HK-2 (cell line): Measurements from ENCODE around the gene SLC17A7.

Experiments used
- DNase-seq: peaks from one replicate; pipeline ENCODE4 v3.0.0-alpha.2; 2018; ENCODE audit not compliant: unreplicated experiment

The SLC17A7 gene

DNA sequence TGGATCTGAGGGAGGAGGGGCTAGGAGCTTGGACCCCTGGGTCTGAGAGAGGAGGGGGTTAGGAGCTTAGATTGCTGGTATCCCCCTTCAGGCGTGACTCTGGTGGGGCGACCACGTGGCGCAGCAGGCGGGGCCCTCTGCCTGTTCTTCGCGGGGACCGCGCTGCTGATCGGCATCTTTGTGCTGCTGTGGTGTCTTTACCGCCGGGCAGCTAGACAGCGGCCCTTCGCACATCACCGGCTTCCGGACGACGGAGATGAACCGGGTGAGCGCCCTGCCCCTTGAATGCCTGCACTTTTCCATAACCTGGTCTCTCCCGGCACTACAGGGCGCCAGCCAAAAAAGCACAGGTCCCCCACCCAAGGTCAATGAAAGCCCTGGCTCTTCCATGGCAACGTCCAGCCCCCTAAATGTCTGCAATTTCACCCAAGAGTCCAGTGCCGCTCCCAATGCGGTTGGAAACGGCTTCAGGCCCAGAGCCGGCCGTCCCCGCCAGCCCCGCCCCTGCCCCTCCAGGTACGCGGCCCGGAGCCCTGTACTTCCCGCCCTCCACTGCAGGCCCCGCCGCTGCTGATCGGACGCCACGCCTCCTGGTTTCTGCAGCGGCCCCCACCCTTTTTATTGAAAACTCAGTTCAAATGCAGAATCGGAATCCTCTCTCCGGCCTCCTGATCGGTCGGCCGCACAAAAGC is 13.3 kb downstream of the SLC17A7 start:
- peak; percentile 41 for DNase-seq

DNA sequence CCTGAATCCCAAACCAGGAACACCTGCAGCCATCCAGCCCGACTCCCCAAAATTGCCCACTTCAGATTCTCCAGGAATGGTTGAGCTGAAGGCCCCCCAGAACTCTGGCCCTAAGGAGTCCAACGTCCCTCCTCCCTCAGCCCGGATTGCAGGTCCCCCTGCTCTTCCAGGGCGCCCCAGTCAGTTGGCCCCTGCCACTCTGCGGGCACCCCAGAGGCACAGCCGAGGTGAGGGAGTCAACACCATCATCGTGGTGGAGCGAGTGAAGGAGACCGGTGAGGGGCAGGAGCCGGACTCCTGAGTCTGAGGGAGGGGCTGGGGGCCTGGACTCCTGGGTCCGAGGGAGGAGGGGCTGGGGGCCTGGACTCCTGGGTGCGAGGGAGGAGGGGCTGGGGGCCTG is 14.0 kb downstream of the SLC17A7 start:
- no peak for DNase-seq

DNA sequence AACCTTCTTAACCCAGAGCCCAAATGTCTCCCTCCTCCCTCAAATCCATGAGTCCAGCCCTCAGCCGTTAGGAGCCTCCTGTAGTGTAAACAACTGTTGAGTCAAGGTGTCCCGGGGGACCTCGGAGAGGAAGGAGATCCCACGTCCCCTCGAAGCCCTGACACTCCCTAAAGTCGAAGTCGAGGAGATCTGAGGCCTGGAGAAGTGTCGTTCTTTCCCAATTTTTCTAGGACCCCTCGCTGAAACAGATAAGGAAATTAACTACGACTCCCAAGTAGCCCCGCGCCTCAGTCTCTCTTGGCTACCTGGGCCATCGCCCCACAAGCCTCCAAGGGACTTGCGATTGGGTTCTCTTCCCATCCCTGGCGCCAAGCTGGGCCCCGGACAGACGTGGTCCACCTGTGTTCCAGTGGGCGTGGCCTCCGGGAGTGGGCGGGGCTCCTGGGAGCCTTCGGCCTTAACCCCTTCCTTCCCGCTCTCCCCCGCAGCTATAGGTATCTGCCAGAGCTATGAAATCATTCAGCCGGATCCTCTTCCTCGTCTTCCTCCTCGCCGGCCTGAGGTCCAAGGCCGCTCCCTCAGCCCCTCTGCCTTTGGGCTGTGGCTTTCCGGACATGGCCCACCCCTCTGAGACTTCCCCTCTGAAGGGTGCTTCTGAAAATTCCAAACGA is 15.3 kb downstream of the SLC17A7 start:
- DNase-seq = no peak

DNA sequence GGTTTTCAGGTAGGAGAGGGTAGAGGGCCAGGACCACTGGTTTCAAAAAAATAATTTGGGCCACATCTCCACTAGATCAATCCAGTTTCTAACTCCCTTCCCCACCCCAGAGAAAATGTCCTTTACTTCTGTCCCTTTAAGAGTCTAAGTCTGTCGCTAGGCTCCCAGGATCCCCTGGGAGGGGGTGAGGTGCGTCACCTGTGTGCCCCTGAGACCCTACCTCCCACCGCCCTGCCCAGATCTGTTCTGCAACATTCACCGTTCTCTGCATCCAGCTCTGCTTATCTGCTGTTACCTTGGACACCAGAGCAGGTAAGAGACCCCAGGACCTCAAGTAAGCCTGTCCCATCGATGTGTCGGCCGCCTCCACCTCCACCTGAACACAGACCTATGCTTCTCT is 16.1 kb downstream of the SLC17A7 start, which contains the start of gene GFY:
GFY (plus strand) TSS at position 211 of the 400 bp plus-strand sequence. CDS start 1,043 bp downstream, outside the sequence.
- DNase-seq = no peak

DNA sequence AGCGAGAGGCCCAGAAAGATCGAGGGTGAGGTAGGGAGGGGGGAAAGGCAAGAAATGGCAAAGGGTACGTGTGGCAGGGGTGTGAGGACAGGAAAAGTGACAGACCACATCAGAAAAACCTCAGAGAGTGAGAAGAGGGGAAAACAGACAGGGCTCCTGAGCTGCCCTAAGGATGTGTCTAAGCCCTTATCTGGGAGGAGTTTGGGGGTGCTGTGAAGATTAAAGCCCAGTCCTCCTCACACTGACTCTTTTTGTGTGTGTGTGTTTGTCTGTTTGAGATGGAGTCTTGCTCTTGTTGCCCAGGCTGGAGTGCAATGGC is 17.4 kb downstream of the SLC17A7 start:
- DNase-seq = no peak

DNA sequence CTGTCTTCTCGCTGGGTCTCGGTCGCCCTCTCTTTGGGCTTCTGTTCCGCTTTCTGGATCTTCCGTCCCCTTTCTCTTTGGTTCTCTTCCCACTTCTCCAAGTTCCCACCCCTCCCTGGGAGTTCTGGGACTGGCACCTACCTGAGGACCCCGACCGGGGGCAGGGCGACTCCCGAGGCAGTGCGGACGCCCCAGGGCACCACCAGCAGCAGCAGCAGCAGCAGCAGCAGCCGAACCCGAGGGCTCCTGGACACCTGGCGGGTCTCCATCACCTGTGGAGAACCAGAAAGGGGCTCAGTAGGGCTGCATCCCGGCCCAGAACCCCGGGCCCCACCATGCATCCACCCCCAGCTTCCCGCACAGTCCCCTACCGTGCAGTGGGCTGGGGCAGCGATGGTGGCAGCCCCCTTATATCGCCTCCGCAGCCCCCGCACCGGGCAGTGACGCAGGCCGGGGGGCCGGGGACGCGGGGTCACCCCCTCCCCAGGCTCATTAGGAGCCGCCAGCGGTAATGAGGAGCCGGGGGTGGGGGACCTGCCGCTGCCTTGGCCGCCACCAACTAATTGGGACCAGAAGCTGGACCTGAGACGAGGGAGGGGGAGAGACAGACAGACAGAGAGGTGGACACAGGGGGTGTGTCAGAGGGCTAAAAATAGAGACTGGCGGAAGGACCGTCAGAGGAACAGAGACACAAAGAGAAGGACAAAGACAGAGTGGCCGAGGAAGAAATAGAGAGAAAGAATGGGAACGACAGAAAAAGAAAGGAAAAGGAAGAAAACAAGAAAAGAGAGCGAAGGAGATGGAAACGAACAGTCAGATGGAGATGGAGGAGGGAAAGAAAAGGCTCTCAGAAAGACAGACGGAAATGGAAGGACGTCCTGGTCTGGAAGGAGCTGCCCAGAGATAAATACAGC is 18.0 kb downstream of the SLC17A7 start, which contains the start of gene PTH2:
PTH2 (minus strand) TSS at position 371 of the 914 bp plus-strand sequence; CDS start at position 269, 102 bp downstream.
- DNase-seq = no peak

DNA sequence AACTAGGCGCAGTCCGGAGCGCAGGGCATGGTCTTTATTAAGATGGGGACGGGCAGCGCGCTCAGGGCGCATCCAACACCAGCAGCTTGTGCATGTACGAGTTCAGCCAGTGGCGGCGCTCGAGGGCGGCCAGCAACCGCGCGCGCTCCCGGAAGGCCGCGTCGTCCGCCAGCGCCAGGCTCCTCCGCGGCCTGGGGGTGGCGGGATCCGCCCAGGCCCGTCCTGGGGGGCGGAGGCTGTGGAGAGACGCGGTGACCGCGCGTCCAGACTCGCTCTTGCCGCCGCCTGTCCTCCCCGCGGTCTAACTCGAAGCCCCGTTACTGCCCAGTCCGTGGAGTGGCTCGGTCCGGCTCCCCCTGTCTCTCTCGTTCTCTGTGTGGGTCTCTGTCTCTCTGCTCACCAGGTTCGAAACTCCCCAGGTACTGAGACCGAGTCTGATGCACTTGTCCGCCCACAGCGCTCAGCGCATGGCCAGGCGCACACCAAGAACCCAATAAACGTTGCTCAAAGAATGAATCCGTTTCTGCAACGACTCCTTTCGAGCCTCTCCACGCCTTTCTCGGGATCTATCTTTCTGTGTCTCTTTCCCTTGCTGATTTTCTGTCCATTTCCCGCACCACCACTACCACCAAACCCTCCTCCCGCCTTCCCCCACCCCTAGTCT is 18.8 kb downstream of the SLC17A7 start:
- no peak for DNase-seq

DNA sequence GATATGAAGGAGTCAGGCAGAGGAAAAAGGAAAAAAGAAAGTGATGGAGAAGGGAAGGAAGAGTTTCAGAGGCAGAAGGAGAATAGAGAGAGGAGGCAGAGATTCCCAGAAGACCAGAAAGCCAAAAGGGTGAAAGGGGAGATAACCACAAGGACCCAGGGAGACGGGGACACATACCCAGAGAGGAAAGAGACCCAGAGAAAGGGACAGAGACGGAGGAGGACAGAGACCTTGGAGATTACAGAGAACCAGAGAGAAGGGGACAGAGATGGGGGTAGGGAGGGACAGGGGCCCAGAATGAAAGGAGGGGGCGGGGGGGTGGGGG is 19.5 kb downstream of the SLC17A7 start:
- no peak for DNase-seq

DNA sequence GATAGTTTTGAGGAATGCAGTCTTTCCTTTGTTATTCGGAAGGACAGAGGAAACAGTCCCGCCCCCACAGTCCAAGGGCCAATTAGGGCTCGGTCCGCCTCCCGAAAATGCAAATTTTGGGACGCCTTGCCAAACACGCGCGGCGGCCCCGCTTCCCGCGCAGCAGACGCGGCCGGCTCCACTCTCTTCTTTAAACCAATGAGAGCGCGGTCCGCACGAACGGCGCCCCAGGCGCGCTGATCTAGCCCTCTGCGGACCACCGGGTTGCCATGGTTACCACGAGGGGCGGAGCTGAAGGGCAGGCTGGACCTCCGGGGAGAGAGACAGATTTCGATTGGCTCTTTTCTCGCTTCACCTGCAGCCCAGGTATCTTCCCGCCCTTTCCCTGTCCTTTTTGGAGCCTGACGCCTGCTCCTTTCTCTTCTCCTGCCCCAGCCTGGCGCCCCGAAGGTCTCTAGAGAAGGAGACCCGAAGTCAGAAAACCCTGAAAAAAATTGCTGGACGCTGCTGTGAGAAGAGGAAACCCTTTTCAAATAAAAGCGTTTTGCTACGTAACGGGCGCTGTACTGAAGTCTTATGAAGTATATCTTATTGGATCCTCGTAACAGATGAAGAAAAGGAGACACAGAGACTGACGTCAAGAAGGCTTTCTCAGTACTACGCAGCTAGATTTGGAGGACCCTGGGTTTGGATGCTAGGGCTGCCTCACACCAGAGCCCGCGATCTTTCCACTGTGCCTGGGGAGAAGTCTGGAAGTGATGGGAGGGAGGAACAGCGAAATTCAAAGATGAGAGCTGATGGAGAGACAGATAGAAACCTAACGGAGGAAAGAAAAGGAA is 20.1 kb downstream of the SLC17A7 start:
- no peak for DNase-seq

DNA sequence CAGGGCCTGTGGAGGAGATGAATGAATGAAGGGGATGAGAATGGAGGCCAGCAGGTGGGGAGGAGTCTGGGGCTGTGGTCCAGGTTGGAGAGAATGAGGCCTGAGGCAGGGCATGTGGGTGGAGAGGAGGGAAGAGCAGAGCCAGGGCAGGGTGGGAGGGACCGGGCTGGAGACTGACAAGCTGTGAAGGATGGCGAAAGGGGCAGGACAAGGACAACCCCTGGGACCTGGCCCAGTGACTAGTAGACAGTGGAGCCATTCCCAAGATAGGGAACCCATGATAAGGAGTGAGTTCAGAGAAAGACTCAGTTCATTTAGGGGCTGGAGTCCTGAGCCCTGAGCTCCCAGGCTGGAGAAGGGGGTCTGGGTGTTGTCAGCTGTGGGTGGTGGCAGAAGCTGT is 21.1 kb downstream of the SLC17A7 start:
- DNase-seq = no peak

DNA sequence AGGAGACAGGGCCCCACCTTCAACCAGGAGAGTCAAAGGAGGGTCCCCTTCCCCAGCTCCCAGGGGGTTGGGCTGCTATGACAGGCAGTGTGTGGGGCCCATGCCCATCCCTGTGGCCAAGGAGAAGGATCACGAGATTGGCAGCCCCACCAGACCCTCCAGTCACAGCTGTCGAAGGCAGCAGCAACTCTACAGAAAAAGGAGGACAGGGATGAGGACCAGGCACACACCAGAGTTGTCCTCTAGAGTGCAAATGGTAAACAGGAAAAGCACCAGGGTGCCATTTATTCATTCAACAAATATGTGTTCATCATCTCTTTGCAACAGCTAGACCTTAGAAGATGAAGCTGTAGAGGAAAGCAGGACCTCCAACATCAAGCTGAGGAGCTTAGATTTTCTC is 22.2 kb downstream of the SLC17A7 start:
- DNase-seq = no peak

DNA sequence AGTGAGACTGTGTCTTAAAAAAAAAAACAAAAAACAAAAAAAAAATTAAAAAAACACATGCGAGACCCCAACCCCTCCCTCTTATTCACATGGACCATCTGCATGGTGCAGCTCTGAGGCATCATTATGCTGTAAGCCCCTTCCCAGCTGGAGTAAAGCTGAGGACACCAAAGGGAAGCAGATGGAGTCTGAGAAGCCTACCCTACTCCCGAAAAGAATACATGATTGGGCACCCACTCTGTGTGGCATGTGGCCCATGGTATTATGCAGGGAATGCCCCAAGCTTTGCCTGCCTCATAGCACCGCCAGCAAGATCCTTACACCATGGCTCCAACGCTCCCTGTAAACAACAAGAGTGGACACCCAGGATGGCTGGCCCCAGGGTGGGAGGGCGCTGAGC is 22.8 kb downstream of the SLC17A7 start:
- no peak for DNase-seq

DNA sequence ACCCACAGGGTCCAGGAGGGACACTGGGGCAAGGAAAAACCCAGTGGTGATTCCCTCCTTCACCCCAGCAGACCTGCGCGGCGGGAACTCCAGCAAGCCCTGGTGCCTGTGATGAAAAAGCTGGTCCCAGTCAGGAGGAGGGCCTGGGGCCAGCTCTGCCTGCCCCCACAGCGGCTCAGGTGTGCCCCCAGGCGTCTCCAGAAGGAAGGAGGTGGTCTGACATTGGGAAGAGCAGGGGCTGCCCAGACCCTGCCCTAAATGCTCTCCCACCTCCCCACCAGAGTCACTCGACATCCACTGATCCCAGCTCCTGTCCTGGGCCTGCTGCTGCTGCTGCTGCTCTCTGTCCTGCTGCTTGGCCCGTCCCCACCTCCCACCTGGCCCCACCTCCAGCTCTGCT is 24.2 kb downstream of the SLC17A7 start:
- DNase-seq = no peak

DNA sequence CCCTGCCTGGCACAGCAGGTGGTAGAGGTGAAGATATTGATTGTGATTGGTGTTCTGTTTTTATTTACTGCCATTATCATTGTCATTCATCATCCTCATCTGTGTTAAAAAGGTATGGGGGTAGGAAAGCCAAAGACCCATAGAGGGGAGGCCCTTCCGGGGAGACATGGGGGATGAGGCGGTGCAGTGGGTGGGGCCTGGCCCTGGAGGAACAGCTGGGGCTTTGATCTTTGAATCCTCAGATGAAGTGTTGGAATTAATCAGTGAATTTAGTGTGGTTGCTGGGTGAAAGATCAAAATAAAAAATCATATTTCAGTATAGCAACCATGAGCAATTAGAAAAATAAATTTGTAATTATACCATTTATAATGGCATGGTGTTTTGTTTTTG is 25.5 kb downstream of the SLC17A7 start:
- DNase-seq = no peak

DNA sequence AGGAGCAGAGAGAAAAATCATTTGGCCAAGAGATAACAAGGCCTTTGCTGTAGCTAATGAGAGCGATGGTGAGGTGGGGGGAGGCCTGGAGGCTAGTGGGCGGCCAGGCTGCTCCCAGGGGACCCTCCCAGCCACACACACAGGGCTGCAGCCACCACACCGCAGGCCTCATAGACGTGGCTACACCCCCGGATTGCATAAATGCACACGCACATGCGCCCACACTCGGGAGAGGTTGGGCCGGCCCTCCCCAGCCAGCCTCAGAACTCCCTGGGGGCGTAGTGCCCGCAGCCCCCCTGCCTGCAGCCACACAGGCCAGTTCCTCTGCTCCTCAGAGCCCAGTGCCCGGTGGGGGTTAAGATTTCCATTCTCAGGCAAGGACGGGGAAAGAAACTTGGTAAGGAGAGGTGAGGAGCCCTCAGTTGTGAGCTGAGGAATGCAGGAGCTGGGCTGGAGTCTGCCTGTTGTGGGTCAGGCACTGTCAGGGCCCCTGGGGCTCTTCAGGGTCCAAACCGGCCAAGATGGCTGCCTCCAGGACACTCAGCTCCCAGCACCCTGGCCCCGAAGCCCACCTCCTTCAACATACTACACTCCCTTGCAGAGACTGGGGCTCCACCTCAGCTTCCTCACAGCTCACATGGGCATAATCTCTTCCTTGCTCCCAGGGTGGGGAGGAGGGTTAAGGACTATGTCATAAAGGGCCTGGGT is 26.1 kb downstream of the SLC17A7 start:
- no peak for DNase-seq

DNA sequence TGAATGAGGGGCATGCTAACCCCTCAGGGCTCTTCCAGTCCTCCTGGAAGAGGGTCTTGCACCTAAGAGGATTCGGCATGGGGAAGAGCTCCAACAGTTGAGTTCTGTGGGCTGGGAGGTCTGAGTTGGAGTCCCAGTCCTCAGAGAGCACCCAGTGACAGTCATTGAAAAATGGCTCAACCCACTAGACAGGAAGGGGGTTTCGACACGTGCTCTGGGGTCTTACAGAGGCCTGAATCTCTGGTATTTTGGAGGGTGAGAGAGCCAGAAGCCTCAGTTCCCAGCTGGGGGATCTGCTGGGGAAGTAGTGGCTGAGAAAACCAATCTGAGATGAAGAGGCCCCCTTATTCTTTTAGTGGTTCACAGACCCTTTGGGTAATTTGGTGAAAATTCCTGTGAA is 27.1 kb downstream of the SLC17A7 start:
- DNase-seq = no peak

DNA sequence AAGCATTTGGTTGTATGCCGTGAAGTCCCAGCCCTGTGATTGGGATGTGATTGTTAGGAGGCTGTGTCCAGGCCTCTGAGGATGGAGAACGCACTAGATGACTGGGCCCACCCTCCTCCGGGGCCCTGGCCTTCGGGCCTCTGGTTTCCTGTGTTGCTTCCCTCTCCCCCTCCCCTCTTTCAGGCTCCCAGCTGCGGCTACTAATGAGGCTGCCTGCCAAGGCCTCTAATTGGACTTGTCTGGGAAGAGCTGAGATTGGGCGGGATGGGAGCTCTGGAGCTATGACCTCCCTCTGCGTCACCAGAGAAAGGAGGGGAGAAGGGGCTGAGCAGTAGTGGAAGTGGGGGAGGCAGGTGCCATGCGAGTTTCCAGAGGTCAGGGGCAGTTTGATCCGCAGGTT is 28.0 kb downstream of the SLC17A7 start:
- DNase-seq = no peak

DNA sequence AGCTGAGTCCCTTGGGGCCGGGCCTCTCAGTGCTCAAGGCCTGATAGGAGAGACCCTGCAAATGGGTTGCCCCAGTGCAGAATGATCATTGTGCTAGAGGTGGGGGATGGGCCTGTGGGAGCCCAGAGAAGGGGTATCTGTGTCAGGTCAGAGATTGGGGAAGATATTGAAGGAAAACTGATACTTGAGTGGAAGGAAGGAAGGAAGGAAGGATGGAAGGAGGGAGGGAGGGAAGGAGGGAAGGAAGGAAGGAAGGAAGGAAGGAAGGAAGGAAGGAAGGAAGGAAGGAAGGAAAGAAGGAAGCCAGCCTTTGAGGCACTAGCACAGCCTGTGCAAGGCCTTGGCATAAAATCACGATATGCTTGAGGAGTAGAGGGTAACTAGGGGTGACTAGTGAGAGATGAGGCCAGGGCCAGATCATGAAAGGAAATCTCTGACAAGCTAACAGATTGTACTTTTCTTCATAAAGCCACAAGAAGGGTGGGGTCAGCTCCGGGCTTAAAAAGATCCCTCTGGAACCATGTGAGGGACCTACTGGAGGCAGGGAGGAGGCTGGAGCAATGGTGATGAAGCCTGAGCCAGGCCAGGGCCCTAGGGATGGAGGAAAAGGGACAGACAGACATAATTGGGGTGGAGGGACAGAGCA is 29.5 kb downstream of the SLC17A7 start:
- no peak for DNase-seq

DNA sequence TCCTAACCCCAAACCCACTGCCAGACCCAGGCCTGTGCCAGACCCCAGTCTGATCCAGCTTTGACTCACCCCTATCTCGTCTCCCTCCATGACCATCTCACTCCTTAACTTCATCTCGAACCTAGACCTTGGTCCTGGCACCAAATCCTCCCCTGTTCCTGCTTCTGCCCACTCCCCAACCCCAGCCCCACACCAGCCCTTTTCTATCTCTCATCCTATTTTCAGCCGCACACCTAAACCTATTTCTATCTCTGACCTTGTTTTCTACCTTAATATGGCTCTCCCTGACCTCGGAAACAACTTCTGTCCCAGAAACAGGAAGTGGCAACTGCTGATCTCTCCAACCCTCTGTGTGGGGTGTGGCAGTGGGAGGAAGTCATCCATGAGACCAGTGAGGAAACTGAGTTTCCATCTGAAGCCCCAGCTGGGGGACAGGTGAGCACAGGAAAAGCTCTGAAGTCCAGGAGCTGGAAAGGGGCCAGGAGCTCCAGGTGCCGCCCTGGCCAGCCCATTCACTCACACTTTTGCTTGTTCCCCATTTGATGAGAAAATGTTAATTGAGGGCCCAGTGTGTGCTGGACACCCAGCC is 31.8 kb downstream of the SLC17A7 start:
- DNase-seq = no peak
